Kidney epithelial cell (primary cell): ENCODE data around the gene MROH7. TPM values are rescaled to one million over a fixed set of nuclear protein-coding genes. Genes with fewer than 3 reads are reported as not detected.

Source experiments
- DNase-seq: peaks from one replicate; pipeline ENCODE4 v3.0.0-alpha.2; 2010; ENCODE audit warnings: low read depth
- H3K27me3 ChIP-seq: 2 replicates; pipeline ENCODE4 v1.6.0; 2011; ENCODE audit warnings: low read length; ENCODE audit not compliant: control insufficient read depth, insufficient read depth
- H3K36me3 ChIP-seq: 2 replicates; pipeline ENCODE4 v1.5.1; 2011; ENCODE audit warnings: low read length; ENCODE audit not compliant: control insufficient read depth, insufficient read depth
- H3K4me3 ChIP-seq: 2 replicates; pipeline ENCODE4 v1.5.1; 2011; ENCODE audit warnings: low read depth, mild to moderate bottlenecking, control low read depth, low read length
- total RNA-seq: library from RNA; depleted of rRNA; stranded (reverse); fragments of >200 nt; gene quantifications from 2 replicates; pipeline ENCODE4 v1.2.3, GENCODE V29; 2015
- TF ChIP-seq, protein P1 (sequence below): IDR thresholded peaks from 2 replicates; pipeline ENCODE4 v1.5.1; 2011; ENCODE audit warnings: mild to moderate bottlenecking, moderate library complexity, low read length, control low read depth, inconsistent platforms; ENCODE audit not compliant: insufficient read depth, poor library complexity, severe bottlenecking

Gene MROH7
- total RNA-seq, 1 donor from 2014 or later = not detected

DNA sequence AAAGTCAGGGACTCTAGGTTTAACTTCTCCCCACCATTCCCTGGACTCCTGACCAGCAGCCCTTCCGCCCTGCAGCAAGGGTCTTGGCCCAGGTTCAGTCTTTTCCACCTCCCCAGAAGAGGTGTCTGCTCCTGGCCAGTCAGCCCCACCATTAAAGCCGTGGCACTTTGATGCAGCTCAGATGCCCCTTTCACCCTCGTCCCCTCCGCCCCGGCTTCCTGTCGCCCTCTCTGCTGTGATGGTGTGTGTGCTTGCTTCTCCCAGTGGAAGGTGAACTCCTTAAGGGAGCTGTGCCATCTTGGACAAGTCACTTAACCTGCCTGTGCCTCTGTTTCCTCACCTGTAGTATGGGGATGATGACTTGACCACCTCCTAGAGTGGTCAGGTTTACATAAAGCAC is 56.3 kb downstream of the MROH7 start:
- Histone ChIP-seq H3K36me3 (no peaks in the 10 kb centered on the region), H3K4me3 (no peak overlapping the region), H3K27me3 (peaks cover 6% of the 10 kb centered on the region)
- TF ChIP-seq, protein P1, sequence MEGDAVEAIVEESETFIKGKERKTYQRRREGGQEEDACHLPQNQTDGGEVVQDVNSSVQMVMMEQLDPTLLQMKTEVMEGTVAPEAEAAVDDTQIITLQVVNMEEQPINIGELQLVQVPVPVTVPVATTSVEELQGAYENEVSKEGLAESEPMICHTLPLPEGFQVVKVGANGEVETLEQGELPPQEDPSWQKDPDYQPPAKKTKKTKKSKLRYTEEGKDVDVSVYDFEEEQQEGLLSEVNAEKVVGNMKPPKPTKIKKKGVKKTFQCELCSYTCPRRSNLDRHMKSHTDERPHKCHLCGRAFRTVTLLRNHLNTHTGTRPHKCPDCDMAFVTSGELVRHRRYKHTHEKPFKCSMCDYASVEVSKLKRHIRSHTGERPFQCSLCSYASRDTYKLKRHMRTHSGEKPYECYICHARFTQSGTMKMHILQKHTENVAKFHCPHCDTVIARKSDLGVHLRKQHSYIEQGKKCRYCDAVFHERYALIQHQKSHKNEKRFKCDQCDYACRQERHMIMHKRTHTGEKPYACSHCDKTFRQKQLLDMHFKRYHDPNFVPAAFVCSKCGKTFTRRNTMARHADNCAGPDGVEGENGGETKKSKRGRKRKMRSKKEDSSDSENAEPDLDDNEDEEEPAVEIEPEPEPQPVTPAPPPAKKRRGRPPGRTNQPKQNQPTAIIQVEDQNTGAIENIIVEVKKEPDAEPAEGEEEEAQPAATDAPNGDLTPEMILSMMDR = no peak
- no peak for DNase-seq

DNA sequence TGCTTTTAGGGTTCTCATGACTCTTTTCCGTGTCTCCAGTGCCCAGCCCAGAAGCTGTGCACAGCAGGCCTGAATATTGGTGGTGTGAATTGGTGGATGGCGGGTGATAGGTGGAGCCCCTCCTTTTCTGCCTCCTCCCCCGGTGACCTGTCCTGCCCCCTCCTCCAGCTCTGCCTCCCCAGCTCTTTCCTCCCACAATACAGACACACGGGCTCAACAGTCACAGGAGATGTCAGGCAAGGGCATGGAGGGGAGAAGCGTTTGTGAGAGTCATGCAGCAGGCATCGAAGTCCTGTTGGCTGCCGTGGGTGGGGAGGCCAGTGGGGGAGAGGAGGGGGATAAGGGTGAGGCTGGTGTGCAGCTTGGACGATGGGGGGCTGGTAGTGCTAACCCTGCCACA is 56.8 kb downstream of the MROH7 start:
- H3K36me3 ChIP-seq = no peaks in the 10 kb centered on the region
- TF ChIP-seq, protein P1 = no peak
- DNase-seq = no peak
- no peak overlapping the region for H3K4me3 ChIP-seq
- H3K27me3 ChIP-seq = peaks cover 6% of the 10 kb centered on the region

DNA sequence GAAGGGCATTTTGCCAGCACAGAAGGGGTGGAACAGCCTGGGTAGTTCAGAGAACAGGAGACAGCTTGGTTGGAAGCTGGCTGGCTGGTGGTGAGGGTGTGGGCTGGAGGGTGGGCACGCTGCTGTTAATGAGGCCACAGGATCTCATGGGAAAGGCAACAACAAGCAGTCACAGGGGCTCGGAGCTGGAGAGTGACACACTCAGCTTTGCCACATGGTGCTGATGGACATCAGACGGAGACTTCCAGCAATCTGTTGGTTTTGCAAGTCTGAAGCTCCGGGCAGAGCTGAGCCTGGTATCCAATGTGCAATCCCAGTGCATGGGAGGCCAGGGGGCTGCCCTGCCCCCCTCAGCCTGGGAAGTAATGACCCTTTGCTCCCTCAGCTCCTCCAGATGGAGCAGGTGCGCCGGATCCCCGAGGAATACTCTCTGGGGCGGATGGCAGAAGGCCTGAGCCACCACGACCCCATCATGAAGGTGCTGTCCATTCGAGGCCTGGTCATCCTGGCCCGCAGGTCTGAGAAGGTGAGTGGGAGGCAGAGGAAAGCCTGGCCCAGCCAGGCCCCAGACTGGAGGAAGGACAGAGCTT is 58.4 kb downstream of the MROH7 start:
- Histone ChIP-seq H3K4me3 (no peak overlapping the region), H3K27me3 (peaks cover 6% of the 10 kb centered on the region), H3K36me3 (no peaks in the 10 kb centered on the region)
- DNase-seq = no peak
- TF ChIP-seq, protein P1 = no peak

DNA sequence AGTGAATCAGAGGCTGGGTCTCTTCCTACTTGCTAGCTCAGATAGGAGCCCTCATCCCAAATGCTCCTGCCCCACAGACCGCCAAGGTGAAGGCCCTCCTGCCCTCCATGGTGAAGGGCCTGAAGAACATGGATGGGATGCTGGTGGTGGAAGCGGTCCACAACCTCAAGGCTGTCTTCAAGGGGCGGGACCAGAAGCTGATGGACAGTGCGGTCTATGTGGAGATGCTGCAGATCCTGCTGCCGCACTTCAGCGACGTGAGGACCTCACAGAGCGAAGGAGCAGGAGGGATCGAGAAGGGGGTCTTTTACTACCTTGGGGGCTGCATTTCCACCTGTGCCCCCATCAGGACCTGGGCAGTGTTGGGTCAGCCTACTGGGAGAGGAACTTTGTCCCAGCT is 59.5 kb downstream of the MROH7 start:
- Histone ChIP-seq H3K4me3 (no peak overlapping the region), H3K27me3 (peaks cover 3% of the 10 kb centered on the region), H3K36me3 (no peaks in the 10 kb centered on the region)
- DNase-seq = no peak
- TF ChIP-seq, protein P1 = no peak

DNA sequence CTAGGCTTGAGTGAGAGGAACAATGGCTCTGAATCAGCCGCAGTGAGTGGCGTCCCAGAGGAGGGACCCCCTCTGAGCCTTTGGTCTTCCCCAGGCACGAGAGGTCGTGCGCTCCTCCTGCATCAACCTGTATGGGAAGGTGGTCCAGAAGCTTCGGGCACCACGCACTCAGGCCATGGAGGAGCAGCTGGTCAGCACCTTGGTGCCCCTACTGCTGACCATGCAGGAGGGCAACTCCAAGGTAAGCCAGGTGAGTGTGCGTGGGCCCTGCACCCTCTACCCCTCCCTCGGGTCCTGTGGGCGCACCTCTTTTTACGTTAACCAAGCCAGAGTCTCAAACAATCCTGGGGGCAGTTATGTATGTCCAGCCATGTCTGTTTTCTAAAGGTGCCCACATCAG is 60.4 kb downstream of the MROH7 start:
- DNase-seq = no peak
- TF ChIP-seq, protein P1 = no peak
- Histone ChIP-seq H3K36me3 (no peaks in the 10 kb centered on the region), H3K4me3 (no peak overlapping the region), H3K27me3 (peaks cover 6% of the 10 kb centered on the region)

DNA sequence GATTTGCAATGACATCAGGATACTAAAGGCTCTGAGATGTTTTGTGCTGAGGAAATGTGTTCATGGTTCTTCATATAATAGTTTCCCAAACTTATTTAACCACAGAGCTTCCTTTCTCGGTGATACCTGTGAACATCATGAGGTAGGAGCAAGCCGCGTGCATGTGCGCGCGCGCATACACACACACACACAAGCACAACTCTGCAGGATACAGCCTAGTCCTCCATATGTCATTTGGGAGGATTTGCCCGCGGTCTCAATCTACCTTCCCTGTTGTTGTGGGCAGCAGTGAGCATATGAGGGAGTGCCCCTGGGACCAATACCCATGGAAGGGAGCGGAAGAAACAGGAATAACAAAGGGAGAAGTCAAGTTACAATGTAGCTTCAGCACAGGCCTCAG is 61.9 kb downstream of the MROH7 start:
- TF ChIP-seq, protein P1 = no peak
- no peak overlapping the region for H3K4me3 ChIP-seq
- peaks cover 10% of the 10 kb centered on the region for H3K27me3 ChIP-seq
- no peaks in the 10 kb centered on the region for H3K36me3 ChIP-seq
- no peak for DNase-seq
